Measurements from ENCODE around the gene PPP1R2C.

DNA sequence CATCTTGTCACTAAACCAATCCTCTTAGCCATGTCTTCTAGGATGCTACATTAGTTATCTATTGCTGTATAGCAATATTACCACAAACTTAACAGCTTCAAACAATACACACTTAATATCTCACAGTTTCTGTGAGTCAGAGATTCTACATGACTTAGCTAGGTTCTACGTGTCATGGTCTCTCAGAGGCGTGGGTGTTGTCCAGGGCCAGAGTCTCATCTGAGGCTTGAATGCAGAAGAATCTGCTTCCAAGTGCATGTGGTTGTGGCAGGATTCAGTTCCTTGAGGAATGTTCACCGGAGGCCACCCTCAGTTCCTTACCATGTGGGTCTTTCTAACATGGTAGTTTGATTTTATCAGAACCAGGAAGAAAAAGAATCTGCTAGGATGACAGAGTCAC is 26.4 kb downstream of the PPP1R2C start:
- TF ChIP-seq POLR2A (IDR thresholded peaks at IDR 0.05; ENCODE audit: control extremely low read depth in 1 of 2, low read depth in 2 of 2, low read length in 2 of 2) (no peak), ZNF274 (IDR thresholded peaks at IDR 0.05; ENCODE audit: borderline replicate concordance, extremely low read depth, low read length) (no peak)
